ENCODE results near the gene UBA5.
"Not testable (repeated sequence)": the region's sequence is repeated elsewhere in the genome, so short reads cannot be mapped to it uniquely, and the experiment has no call there.

The UBA5 gene

DNA sequence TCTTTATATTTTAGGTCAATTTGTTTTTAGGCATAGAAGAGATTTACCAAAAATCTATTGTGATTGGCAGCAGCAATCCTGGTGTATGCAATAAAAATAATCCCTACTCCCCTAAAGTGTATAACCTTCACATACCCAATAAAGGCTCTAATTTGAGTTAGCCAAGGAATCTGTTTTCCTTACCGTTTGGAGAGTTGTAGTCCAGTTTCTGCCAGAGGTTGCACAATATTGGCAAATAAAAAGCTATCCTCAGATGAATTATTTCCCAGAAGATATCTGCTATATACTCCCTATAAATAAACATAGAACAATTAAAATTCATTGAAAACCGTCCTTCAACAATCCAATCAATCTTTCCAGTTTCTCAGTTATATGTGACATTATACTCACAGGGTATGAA, 32.0 kb upstream of the UBA5 start:
- Histone ChIP-seq H3K36me3 (ENCODE audit: control insufficient read depth, insufficient read depth, low read length) (peaks cover 4% of the 10 kb centered on the region), H3K9me3 (ENCODE audit: control insufficient read depth, low read length) (no peaks in the 10 kb centered on the region), H3K27me3 (replicated peaks; ENCODE audit: control insufficient read depth, insufficient read depth, low read length, poor library complexity, severe bottlenecking) (no peaks in the 10 kb centered on the region), H3K4me3 (ENCODE audit: insufficient read depth, low read depth, low read length, poor library complexity, severe bottlenecking) (no peak overlapping the region), H3K4me1 (ENCODE audit: control insufficient read depth, insufficient read depth, low read length, poor library complexity, severe bottlenecking) (no peaks in the 10 kb centered on the region), H3K27ac (ENCODE audit: insufficient read depth, low read length, poor library complexity, severe bottlenecking) (no peak overlapping the region)
- DNase-seq: no peak

DNA sequence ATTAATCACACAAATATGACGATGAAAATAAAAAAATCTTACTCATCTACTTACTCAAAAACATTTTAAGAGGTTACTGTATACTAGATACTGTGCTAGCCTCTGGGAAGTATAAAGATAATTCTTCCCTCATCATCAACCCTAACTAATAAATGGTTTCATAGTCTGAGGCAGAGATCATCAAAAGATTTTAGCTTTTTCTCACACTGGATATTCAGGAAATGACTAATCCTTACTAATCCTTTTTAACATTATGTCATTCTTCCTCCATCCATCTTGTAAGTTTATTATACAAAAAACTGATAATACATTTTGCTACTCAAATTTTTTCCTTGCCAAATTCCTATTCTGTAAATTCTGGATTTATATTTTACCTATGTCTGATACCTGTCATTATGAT, 30.2 kb upstream of the UBA5 start:
- H3K4me3 ChIP-seq (ENCODE audit: insufficient read depth, low read depth, low read length, poor library complexity, severe bottlenecking): no peak overlapping the region
- peaks cover 4% of the 10 kb centered on the region for H3K36me3 ChIP-seq (ENCODE audit: control insufficient read depth, insufficient read depth, low read length)
- no peak for DNase-seq
- H3K4me1 ChIP-seq (ENCODE audit: control insufficient read depth, insufficient read depth, low read length, poor library complexity, severe bottlenecking): no peaks in the 10 kb centered on the region
- H3K9me3 ChIP-seq (ENCODE audit: control insufficient read depth, low read length): no peaks in the 10 kb centered on the region
- H3K27me3 ChIP-seq (replicated peaks; ENCODE audit: control insufficient read depth, insufficient read depth, low read length, poor library complexity, severe bottlenecking): no peaks in the 10 kb centered on the region
- no peak overlapping the region for H3K27ac ChIP-seq (ENCODE audit: insufficient read depth, low read length, poor library complexity, severe bottlenecking)

DNA sequence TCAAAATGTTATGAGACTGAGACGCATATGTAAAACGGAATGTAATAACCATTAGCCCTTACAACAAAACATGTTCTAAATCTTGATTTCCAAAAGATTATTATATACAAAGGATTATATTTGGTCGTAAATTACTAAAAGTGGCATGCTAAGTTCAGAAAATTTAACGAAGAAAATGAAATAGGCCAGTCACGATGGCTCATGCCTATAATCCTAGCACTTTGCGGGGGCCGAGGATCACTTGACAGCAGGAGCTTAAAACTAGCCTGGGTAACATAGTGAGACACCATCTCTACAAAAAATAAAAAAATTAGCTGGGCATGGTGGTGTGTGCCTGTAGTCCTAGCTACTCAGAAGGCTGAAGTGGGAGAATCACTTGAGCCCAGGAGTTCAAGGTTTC, 29.5 kb upstream of the UBA5 start:
- DNase-seq: no peak
- Histone ChIP-seq H3K36me3 (ENCODE audit: control insufficient read depth, insufficient read depth, low read length) (peaks cover 4% of the 10 kb centered on the region), H3K27ac (ENCODE audit: insufficient read depth, low read length, poor library complexity, severe bottlenecking) (no peak overlapping the region), H3K27me3 (replicated peaks; ENCODE audit: control insufficient read depth, insufficient read depth, low read length, poor library complexity, severe bottlenecking) (no peaks in the 10 kb centered on the region), H3K4me1 (ENCODE audit: control insufficient read depth, insufficient read depth, low read length, poor library complexity, severe bottlenecking) (no peaks in the 10 kb centered on the region), H3K4me3 (ENCODE audit: insufficient read depth, low read depth, low read length, poor library complexity, severe bottlenecking) (no peak overlapping the region), H3K9me3 (ENCODE audit: control insufficient read depth, low read length) (no peaks in the 10 kb centered on the region)

DNA sequence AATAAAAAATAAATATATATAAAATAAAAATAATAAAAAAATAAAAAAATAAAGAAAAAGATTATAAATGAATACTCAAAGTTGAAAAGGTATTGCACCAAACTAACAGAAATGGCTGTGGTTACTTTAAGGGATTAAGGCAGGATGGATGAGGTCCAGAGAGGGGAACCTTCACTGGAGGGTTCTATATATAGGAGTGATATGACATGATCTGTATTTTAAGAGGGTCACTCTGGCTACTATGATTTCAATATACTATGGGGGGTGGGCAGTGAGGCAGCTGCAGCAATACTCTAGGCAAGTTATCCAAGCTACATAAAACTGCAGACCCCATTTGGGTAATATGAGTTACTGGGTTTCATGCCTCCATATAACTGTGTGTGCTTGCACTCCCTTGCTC, 25.1 kb upstream of the UBA5 start:
- H3K4me1 ChIP-seq (ENCODE audit: control insufficient read depth, insufficient read depth, low read length, poor library complexity, severe bottlenecking): no peaks in the 10 kb centered on the region
- H3K36me3 ChIP-seq (ENCODE audit: control insufficient read depth, insufficient read depth, low read length): peaks cover 10% of the 10 kb centered on the region
- no peak overlapping the region for H3K4me3 ChIP-seq (ENCODE audit: insufficient read depth, low read depth, low read length, poor library complexity, severe bottlenecking)
- no peak for DNase-seq
- no peaks in the 10 kb centered on the region for H3K9me3 ChIP-seq (ENCODE audit: control insufficient read depth, low read length)
- no peak overlapping the region for H3K27ac ChIP-seq (ENCODE audit: insufficient read depth, low read length, poor library complexity, severe bottlenecking)
- no peaks in the 10 kb centered on the region for H3K27me3 ChIP-seq (replicated peaks; ENCODE audit: control insufficient read depth, insufficient read depth, low read length, poor library complexity, severe bottlenecking)

DNA sequence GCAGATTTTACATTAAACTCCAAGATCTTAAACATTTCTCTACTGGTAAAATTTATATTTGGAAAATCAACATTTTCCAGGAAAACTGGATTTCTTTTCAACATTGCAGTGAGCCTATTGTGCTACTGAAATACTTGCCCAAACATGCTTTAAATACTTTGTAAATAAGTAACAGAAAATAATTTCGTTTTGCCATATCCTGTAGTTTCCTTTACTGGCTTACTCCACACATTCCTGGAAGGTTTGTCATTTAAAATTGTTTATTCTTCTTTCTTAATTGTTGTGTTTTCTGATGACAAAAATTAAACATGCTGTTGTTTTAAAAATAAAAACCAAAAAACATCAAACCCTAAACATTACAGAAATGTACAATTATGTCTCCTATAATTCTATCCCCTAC, 22.5 kb upstream of the UBA5 start:
- H3K9me3 ChIP-seq (ENCODE audit: control insufficient read depth, low read length): no peaks in the 10 kb centered on the region
- DNase-seq: no peak

DNA sequence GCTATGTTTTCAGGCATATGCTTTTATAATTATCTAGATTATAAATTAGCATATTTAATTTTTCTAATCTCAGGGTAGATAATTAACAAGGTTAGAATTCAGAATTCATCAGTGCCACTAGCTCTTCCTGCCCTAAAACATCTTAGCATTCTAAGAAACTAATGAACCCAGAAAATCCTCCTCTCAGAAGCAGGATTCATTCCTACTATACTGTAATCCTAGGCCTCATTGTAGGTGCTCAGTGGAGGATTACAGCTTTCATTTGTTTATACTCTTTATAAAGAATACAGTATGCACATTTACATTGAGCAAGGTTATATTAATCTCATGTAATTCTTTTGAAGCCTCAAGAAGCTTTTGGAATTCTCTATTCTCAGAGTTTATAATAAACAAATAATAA, 21.4 kb upstream of the UBA5 start:
- no peaks in the 10 kb centered on the region for H3K4me1 ChIP-seq (ENCODE audit: control insufficient read depth, insufficient read depth, low read length, poor library complexity, severe bottlenecking)
- DNase-seq: no peak

More for the DNA sequence above, 22.5 kb upstream of the UBA5 start:
- H3K27ac ChIP-seq (ENCODE audit: insufficient read depth, low read length, poor library complexity, severe bottlenecking): no peak overlapping the region
- H3K4me3 ChIP-seq (ENCODE audit: insufficient read depth, low read depth, low read length, poor library complexity, severe bottlenecking): no peak overlapping the region
- no peaks in the 10 kb centered on the region for H3K4me1 ChIP-seq (ENCODE audit: control insufficient read depth, insufficient read depth, low read length, poor library complexity, severe bottlenecking)
- H3K27me3 ChIP-seq (replicated peaks; ENCODE audit: control insufficient read depth, insufficient read depth, low read length, poor library complexity, severe bottlenecking): no peaks in the 10 kb centered on the region
- peaks cover 18% of the 10 kb centered on the region for H3K36me3 ChIP-seq (ENCODE audit: control insufficient read depth, insufficient read depth, low read length)

DNA sequence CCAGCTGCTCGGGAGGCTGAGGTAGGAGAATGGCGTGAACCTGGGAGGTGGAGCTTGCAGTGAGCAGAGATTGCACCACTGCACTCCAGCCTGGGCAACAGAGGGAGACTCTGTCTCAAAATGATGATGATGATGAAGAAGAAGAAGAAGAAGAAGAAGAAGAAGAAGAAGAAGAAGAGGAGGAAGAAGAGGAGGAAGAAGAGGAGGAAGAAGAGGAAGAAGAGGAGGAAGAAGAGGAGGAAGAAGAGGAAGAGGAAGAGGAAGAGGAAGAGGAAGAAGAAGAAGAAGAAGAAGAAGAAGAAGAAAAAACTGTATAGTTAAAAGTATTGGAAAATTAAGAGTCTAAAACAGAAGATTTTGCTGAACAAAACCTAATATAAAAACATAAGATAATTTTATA, 18.7 kb upstream of the UBA5 start:
- DNase-seq; H3K4me3 ChIP-seq (ENCODE audit: insufficient read depth, low read depth, low read length, poor library complexity, severe bottlenecking); H3K9me3 ChIP-seq (ENCODE audit: control insufficient read depth, low read length); H3K27ac ChIP-seq (ENCODE audit: insufficient read depth, low read length, poor library complexity, severe bottlenecking); H3K4me1 ChIP-seq (ENCODE audit: control insufficient read depth, insufficient read depth, low read length, poor library complexity, severe bottlenecking); H3K27me3 ChIP-seq (replicated peaks; ENCODE audit: control insufficient read depth, insufficient read depth, low read length, poor library complexity, severe bottlenecking): not testable (repeated sequence)
- H3K36me3 ChIP-seq (ENCODE audit: control insufficient read depth, insufficient read depth, low read length): peaks cover 18% of the 10 kb centered on the region

More for the DNA sequence above, 21.4 kb upstream of the UBA5 start:
- peaks cover 18% of the 10 kb centered on the region for H3K36me3 ChIP-seq (ENCODE audit: control insufficient read depth, insufficient read depth, low read length)
- no peak overlapping the region for H3K4me3 ChIP-seq (ENCODE audit: insufficient read depth, low read depth, low read length, poor library complexity, severe bottlenecking)
- no peaks in the 10 kb centered on the region for H3K9me3 ChIP-seq (ENCODE audit: control insufficient read depth, low read length)
- H3K27me3 ChIP-seq (replicated peaks; ENCODE audit: control insufficient read depth, insufficient read depth, low read length, poor library complexity, severe bottlenecking): no peaks in the 10 kb centered on the region
- H3K27ac ChIP-seq (ENCODE audit: insufficient read depth, low read length, poor library complexity, severe bottlenecking): no peak overlapping the region

DNA sequence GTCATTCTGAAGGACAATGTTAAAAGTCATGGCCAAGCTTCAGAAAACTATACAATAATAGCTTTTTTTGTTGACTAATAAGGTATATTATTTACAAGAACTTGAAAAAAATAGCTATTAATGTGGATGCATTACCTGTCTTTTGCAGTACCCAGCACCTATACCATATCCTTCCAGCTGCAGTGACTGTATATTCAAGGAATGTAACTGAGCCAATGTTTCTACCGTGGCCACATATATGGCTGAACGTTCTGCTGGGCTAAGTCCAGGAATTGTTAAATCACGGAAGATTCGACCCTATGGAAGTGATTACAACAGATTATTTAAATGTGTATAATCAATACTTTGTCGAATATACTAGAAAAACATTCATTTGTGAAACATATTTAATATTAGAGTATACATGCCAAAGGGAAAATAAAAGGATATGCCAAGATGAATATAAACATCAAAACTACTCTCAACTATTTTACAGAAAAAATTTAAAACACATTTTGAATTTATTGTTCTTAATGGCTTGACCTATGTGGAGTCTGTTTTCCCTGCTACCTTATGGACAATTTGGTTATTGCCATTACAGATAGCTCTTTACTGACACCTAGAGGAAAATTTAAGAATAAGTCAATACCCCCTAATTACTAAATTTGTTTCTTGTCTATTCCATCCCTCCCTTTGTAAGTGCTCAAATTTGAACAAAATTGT, 18.1 kb upstream of the UBA5 start:
- Histone ChIP-seq H3K27ac (ENCODE audit: insufficient read depth, low read length, poor library complexity, severe bottlenecking) (no peak overlapping the region), H3K4me1 (ENCODE audit: control insufficient read depth, insufficient read depth, low read length, poor library complexity, severe bottlenecking) (no peaks in the 10 kb centered on the region), H3K9me3 (ENCODE audit: control insufficient read depth, low read length) (no peaks in the 10 kb centered on the region), H3K27me3 (replicated peaks; ENCODE audit: control insufficient read depth, insufficient read depth, low read length, poor library complexity, severe bottlenecking) (no peaks in the 10 kb centered on the region), H3K4me3 (ENCODE audit: insufficient read depth, low read depth, low read length, poor library complexity, severe bottlenecking) (no peak overlapping the region), H3K36me3 (ENCODE audit: control insufficient read depth, insufficient read depth, low read length) (peaks cover 18% of the 10 kb centered on the region)
- no peak for DNase-seq

DNA sequence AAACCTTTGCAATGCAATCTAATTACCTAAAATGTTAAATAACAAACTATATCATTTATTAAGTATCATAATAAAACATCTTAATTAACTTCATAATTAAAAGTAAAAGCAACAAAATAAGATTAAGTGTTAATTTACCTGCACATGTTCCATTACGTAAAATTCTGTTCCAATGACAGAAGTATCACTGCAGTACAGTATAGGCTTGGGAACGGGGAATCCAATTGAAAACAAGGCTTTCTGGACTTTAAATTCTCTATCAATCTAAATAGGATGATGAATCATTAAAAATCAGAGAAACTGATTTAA, 17.6 kb upstream of the UBA5 start:
- peaks cover 18% of the 10 kb centered on the region for H3K36me3 ChIP-seq (ENCODE audit: control insufficient read depth, insufficient read depth, low read length)
- DNase-seq: no peak
- H3K4me1 ChIP-seq (ENCODE audit: control insufficient read depth, insufficient read depth, low read length, poor library complexity, severe bottlenecking): no peaks in the 10 kb centered on the region
- H3K27ac ChIP-seq (ENCODE audit: insufficient read depth, low read length, poor library complexity, severe bottlenecking): no peak overlapping the region
- no peaks in the 10 kb centered on the region for H3K9me3 ChIP-seq (ENCODE audit: control insufficient read depth, low read length)
- no peak overlapping the region for H3K4me3 ChIP-seq (ENCODE audit: insufficient read depth, low read depth, low read length, poor library complexity, severe bottlenecking)
- H3K27me3 ChIP-seq (replicated peaks; ENCODE audit: control insufficient read depth, insufficient read depth, low read length, poor library complexity, severe bottlenecking): no peaks in the 10 kb centered on the region

DNA sequence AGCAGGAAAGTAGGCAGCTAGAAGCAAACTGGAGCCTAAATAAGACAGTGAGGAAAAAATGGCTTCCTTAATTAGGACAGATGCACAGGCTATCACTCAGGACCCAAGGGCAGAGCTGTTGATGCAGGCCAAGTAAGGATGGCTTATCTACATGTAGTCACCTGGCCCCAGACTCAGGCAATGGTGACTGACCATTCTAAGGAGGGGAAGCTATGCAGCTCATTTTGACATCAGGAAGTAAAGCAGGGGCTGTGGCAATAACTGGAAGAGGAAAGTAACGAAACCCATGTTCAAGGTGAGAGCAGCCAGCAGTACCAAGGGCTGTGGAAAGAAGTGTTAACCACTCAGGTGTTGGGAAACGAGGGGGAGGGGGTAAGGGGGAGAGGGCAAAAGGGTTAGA, 16.8 kb upstream of the UBA5 start:
- H3K9me3 ChIP-seq (ENCODE audit: control insufficient read depth, low read length): no peaks in the 10 kb centered on the region
- no peaks in the 10 kb centered on the region for H3K4me1 ChIP-seq (ENCODE audit: control insufficient read depth, insufficient read depth, low read length, poor library complexity, severe bottlenecking)
- H3K27ac ChIP-seq (ENCODE audit: insufficient read depth, low read length, poor library complexity, severe bottlenecking): no peak overlapping the region
- H3K27me3 ChIP-seq (replicated peaks; ENCODE audit: control insufficient read depth, insufficient read depth, low read length, poor library complexity, severe bottlenecking): no peaks in the 10 kb centered on the region
- DNase-seq: no peak
- H3K36me3 ChIP-seq (ENCODE audit: control insufficient read depth, insufficient read depth, low read length): peaks cover 10% of the 10 kb centered on the region
- no peak overlapping the region for H3K4me3 ChIP-seq (ENCODE audit: insufficient read depth, low read depth, low read length, poor library complexity, severe bottlenecking)
